ENCODE results near the gene GABRA4.

The GABRA4 gene

DNA sequence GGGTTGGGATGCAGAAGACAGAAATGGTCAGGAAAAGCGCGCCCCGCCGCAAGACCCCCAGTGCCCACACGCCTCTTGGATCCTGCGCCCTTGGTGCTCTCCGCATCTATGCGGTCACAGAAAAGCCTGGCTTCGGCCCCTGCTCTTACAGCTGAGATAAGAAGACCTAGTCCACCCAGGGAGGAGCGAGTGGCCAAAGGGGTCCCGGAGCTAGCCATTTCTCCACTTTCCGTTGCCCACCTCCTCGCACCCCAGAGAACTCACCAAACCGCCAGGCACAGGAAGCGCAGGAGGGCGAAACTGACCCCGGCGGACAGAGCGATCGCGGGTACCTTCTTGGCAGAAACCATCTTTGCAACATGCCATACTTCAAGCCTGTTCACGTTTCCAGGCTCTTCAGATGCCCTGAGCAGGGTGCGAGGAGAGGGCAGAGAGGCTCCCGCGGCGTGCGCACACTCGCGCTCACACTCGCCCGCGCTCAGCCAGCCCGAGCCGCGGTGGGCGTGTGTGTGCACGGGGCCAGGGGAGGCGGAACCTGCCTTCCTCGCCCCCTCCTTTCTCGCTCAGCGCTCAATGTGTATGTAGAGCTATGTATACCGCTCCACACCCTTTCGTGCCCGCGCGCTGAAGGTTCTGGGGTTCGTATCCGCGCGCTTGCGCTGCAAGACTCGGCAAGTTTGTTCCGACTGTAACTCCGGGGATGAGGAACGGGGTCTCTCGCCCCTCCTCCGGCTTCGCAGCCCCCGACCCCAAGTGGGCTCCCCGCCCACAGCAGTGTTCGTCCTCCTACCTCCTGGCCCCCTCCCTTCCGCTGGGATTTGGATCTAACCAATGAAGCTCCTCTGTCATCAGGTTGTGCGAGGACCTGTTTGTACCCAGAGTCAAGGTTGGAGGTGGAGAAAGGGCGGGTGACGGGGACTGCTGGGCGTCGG lies at the start of gene GABRA4:
TSS of gene GABRA4 (minus strand) at position 507 of the 932 bp plus-strand sequence. CDS start at position 350, 157 bp downstream.
- in situ Hi-C loops (cut with MboI; ENCODE audit: low sequenced_read_pairs): no loop called here

DNA sequence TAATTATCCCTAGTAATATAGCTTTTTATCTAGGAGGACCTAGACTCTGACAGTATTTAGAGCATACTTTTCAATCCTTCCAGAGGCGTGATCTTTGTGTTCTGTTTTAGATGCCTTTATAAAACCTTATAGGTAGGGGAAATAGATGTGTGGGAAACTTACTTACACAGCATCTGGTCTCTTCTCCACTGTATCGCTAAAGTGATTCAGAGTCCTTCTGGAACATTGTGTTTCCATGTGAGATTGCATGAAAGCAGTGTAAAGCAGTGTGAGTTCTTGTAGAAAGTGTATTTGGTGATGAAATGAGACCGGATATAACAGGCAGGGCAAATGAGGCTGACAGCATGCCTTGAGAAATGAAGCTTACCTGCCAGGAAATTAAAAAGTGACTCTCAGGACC lies 47.4 kb upstream of the GABRA4 start:
- in situ Hi-C loops (cut with MboI; ENCODE audit: low sequenced_read_pairs): no loop called here

DNA sequence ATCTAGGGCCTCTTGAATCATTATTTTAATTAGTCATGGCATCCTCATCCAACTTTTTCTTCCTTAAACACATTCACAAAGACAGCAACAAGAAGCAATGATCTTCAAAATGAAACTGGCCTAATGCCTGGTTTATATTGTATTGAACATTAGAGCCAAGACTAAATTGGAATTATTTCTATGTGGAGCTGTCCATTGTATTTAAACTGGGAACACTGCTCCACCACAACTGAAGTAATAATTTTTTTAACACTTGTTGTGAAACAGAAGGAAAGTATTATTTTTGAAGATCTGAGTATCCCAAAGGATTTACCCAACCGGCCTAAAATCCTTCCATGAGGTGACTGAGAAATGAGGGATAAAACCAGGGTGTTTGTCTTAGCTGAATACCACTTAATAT lies 44.9 kb upstream of the GABRA4 start:
- in situ Hi-C loops (cut with MboI; ENCODE audit: low sequenced_read_pairs): no loop called here

DNA sequence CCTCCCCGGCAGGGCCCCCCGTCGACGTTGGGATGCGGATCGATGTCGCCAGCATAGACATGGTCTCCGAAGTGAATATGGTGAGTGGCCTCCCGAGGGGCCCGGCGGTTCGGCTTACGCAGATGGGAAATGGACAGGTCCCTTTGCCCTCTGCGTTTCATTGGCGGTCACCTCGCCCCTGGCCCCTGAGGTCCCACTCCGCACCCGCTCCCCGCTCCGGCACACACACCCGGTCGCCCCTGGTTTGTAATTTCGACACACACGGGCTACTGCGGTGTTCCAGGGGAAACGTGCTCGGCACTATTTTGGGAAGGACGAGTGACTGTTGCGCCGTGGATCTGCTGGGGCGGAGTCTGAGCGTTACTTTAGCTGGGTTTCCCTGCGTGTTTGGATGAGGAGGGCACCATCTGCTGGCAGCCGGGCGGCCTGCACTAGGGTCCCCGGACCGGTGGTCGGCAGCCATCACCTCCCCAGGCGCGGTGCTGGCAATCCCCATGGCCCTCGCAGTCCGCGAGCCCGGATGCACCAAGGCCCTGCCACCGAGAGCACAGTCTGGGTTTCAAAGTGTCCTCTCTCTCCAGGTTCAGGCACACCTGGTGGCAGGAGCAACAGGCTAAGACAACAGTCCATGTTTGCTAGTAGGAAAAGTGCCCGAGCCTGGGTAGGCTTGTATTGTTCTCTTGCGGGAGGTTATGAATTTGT lies 39.2 kb upstream of the GABRA4 start:
- in situ Hi-C loops (cut with MboI; ENCODE audit: low sequenced_read_pairs): no loop called here

DNA sequence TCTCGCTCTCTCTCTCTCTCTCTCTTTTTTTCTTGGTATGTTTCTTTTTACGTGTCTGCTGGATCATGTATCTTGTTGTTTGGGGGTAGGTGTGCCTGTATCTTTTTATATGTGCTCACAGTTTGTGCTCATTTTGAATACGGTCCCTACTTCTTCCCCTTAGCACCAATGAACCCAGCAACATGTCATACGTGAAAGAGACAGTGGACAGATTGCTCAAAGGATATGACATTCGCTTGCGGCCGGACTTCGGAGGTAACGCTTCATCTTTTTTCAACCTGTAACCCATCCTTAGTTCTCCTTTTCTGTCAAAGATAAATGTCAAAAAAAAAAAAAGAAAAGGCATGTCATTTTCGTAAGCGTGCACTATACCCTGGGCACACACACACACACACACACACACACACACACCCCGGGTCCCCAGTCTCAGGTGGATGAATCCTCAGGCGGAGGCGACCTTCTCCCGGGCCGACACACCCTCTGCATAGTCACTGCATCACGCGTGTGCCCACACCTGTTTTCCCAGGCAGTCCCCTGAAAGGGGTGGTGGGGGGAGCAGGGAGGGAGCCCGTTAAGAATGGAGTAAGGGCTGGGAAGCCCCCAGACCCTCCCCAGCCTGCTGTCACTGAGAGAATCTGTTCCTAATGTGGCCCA lies 38.5 kb upstream of the GABRA4 start:
- in situ Hi-C loops (cut with MboI; ENCODE audit: low sequenced_read_pairs): no loop called here

DNA sequence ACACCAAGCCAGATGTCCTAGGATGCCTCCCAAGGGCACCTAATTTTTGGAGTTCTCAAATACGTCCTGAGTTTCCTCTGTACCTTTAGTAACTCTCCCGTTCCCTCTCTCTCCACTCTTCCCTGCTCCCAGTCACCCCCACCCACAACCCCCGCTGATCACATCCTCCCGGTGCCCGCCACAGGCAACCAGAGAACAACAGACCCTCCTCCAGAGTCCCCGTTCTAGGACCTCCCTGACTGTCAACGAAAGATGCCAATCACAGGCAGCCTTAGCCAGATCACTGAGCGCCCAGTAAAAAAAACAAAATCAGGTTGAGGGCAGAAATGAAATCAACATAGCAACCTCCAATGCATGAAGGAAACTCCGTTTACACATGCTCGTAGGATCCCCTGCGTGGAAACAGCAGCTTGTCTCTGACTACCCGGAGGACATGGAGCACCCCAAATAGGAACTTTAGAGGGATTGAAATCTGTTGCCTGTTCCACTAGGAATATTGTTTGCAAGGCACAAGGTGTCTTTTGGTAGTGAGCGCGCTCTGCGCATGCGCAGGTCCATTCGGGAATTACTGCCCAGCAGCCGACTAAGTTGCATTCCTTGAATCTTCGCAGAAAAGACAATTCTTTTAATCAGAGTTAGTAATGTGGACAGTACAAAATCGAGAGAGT lies 37.8 kb upstream of the GABRA4 start, which contains the start of gene GABRB1:
TSS of gene GABRB1 (plus strand) at position 557 of the 668 bp plus-strand sequence.
- in situ Hi-C loops (cut with MboI; ENCODE audit: low sequenced_read_pairs): no loop called here

DNA sequence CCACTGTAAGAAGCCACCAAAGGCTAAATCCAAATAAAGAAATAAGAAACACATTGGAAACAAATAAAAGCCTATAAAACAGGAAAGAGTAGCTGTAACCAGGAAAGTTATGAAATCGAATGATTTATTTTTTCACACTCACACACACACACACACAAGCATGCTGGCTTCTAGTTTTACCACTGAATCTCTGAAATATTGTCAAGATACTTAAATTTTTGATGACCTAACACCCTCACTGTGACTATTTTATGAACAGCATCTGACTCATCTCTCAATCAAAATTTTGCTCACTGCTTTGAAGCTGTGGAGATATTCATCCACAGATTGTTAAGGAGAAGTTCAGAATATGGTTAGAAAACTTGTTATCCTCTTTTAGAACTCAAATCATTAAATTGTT lies 24.1 kb upstream of the GABRA4 start:
- in situ Hi-C loops (cut with MboI; ENCODE audit: low sequenced_read_pairs): no loop called here

DNA sequence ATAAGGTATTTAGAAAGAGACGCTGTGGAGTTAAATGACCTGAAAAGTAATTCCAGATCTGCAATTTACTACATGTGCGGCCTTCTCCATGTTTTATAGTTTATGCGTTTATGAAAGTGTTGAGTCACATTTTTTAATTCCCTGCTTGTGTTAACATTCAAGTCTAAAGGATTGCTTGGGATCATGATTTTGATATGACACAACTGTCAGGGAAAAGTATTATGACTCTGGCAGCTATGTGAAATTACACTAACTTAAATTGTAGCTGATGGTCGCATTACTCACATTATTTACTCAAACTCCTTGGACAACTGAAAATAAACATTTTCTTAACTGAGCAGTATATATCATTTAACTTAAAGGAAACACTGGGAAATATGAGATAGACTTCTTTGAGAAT lies 23.7 kb upstream of the GABRA4 start:
- in situ Hi-C loops (cut with MboI; ENCODE audit: low sequenced_read_pairs): no loop called here

DNA sequence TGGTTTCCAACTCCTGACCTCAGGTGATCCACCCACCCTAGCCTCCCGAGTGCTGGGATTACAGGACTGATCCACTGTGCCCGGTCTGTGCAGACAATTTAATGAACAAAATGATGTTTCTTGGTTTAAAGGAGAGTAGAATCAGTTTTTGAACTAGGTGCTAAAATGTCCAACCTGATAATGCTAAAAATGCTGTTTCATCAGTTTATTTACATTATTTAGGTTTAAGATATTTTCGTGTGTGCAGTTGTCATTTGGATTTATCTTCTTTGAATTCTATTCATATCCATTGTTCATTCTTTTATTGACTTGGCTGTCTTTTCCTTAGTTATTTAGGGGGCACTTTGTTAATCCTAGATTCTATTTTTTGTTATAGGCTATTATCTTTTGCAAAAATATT lies 20.0 kb upstream of the GABRA4 start:
- in situ Hi-C loops (cut with MboI; ENCODE audit: low sequenced_read_pairs): no loop called here

DNA sequence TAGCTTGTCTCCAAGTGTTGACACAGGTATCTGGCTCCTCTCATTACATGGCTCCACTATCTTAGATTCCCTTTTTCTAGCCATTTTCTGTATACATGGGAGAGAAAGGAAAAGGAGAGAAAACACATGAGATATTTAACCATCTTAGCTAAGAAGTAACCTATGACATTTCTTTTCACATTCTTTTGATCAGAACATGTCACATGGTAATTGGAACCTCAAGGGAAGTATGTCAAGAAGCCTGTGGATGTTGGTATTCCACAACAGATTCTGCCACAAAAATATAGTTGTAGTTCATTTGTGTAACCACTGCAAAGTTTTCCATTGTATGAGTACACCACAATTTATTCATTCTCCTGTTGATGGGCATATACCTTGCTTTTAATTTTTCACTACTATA lies 19.3 kb upstream of the GABRA4 start:
- in situ Hi-C loops (cut with MboI; ENCODE audit: low sequenced_read_pairs): no loop called here

DNA sequence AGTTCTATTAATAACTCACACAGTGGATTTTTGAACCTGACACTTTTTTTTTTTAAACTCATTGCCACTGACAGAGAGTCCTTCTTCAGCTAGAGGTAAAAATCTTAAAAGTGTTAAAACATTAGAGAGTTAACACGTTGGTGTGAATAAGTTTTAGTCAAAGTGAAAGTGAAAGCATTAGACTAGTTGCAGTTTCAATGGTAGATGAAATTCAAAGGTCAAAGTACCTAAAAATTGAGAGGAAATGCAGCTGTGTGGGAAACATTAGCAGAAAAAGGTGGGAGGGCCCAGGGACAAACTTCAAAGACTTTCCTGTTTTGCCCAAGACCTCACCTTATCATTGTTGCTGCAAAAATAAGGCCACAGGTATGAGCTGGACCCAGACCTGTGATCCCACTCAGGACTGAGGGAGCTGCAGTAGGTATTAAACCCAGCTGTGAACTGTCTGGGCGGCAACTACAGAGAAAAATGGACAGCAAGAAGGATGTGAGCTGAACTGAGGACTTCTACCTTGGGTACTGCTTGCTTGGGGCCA lies 17.6 kb upstream of the GABRA4 start:
- in situ Hi-C loops (cut with MboI; ENCODE audit: low sequenced_read_pairs): no loop called here

DNA sequence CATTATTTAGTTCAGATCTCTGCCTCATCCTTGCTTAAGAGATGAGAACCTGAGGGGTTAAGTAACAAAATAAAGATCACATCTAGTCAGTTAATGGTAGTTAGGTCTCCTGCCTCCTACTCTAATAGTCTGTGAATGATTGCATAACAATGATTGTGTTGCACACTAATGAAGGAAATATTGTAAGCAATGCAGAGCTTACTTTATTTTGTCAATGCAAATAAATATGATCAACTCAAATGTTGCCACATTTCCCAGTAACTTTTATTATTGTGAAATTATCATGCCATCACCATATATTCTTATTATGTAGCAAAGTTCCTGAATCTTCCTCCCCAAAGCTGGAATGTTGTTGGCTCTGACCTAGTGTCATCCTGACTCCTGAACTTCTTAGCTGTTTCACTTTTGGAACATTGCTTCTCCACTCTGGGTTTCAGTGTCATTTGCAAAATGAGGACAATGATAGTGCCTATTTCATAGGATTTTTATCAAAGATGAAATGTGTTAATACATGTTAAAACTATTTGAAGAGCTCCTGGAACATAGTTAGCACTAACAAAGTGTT lies 17.0 kb upstream of the GABRA4 start:
- in situ Hi-C loops (cut with MboI; ENCODE audit: low sequenced_read_pairs): no loop called here

DNA sequence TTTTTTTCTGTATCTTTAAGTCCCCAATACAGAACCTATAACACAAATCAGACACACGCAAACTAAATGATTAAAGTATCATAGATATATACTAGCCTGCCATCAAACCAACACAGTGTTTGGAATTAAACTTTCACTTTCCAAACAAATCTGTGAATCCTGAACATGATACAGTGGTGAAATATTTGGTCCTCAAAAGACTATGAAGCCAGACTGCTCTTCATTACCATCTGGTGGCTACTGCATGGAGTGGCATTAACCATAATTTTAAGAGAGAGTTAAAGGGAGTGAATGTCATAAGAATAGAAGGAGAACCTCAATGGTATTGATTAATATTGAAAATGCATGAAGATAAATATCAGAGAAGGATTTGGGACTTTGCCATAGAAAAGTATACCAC lies 9.2 kb upstream of the GABRA4 start:
- in situ Hi-C loops (cut with MboI; ENCODE audit: low sequenced_read_pairs): no loop called here

DNA sequence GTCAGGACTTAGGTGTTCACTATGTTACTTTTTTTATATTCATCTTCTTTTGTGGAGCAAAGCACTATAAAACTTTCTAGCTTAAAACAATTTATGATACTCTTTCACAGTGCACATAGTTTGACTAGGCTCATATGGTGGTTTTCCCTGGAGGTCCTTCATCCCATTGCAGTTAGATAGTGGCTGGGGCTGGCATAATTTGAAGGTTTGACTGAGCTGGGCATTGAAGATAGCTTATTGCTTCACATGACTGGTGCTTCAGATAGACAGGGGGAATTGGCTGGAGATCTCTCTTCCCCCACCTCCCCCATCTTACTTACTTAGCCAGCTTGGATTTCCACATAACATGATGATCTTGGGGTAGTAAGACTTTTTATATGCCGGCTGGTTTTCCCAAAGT lies 7.0 kb upstream of the GABRA4 start:
- in situ Hi-C loops (cut with MboI; ENCODE audit: low sequenced_read_pairs): no loop called here

DNA sequence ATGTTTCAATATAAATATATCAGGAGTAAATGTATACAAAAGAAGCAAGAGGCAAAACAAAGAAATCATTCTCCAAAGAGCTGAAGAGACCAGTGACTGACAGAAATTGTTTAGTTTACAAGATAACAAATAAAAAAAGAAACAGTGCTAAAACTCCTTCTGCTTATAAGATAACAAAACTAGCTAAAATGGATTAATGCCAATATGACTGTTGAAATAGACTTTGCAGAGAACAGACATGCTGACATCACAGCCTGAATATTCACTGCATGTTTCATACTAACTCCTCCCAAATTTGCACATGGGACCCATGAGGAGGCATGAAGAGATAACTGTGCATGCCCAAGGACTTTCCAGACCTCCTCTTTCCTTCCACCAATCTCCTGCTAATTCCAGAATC lies 6.2 kb upstream of the GABRA4 start:
- in situ Hi-C loops (cut with MboI; ENCODE audit: low sequenced_read_pairs): no loop called here

DNA sequence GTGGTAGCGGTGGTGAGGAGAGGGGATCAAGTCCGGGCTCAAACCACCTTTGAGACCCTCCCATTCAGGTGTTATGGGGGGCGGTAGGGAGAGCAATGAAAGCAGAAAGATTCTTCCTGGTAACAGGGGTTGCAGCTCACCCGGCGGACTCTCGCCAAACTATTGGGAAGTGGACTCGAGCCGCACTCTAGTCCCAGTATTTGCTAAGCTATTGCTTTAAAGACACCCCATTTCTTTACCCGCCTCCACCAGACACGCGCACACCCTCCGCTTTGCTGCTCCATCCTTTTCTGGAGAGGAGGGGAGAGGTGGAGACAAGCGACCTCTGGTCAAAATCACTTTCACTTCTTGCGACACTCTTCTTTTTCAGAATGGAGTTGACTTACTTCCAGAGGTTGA lies 625 bp upstream of the GABRA4 start:
- in situ Hi-C loops (cut with MboI; ENCODE audit: low sequenced_read_pairs): no loop called here

DNA sequence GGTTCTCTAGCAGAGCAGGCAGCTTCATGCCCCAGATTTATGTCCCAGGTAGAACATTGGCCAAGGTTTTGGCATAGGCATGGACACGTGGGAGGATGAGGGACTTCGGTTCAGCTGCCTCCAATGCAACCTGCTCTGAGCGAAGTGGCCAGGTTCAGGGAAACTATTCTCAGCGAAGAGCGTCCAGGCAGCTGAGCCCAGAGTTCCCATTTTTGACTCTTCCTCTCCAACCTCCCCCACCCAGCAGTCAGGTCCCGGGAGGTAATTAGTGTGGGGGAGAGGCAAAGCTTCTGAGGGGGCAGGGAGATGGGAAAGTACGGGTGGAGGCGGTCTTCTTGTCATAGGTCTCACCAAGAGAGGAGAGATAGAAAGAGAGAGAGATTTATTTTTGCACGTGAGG lies 1.0 kb downstream of the GABRA4 start:
- in situ Hi-C loops (cut with MboI; ENCODE audit: low sequenced_read_pairs): no loop called here

DNA sequence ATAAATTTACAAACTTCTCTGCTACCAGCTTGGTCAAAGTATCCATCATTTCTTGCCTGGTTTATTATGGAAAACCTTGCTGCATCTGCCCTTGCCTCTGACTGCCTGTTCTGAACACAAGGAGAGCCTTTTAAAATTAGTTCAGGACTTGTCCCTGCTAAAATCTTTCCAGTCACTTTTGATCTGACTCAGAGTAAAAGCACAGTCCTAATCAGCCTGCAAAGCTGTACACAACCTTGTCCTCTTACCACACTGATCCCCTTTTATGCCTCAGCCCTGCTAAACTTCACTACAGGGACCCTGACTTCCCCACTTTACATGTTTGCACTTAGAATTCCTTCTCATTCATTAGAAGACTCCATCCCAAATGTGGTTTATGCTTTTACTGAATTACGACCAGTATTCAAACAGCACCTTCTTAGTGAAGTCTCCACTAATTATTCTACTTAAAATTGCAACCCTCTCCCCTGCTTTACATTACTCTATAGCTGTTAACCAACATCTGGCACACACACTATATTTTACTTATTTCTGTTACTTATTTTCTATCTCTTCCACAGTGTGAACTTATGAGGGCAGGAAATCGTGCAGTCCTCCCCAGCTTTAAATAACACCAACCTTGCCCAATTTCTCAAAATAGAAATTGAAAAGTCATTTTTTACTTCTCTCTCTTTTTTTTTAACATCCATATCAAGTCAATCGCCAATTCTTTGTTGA lies 6.3 kb downstream of the GABRA4 start:
- in situ Hi-C loops (cut with MboI; ENCODE audit: low sequenced_read_pairs): no loop called here

DNA sequence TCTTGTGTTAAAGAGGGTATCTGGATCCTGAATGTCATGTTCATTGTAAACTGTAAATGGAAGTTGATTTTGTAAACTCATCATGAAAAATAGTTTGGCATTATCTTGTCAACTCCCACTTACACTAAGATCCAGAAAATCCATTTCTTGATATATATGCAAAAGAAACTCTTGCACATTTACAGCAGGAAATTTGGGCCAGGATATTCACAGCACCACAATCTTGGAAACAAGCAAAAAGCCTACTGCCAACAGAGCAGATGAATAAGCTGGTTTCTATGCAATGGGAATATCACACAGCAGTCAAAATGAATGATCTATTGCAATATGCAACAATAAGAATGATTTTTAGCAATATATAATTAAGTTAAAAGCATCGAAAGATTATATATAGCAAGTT lies 8.6 kb downstream of the GABRA4 start:
- in situ Hi-C loops (cut with MboI; ENCODE audit: low sequenced_read_pairs): no loop called here

DNA sequence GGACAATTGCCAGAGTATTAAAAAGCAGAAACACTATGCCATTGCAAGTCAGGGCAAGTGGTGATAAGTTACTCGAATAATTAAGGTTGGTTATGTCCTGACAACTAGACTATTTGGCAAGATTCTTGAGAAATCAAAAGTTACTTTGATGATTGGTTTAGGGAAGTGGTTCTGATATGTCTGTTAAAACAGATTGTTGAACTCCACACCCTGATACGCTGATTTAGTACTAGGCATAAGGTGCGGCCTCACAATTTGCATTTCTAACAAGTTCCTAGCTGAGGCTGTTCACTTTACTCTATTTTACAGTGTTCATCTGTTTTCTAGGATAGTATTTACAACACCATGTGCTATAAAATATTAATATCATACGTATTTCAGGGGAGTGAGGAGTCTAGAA lies 12.5 kb downstream of the GABRA4 start:
- in situ Hi-C loops (cut with MboI; ENCODE audit: low sequenced_read_pairs): no loop called here
